Astrocyte (in vitro differentiated cells and primary cell): ENCODE data around the gene STAB2. TPM values are rescaled to one million over a fixed set of nuclear protein-coding genes. Genes with fewer than 3 reads are reported as not detected.
"Not testable (repeated sequence)": the region's sequence is repeated elsewhere in the genome, so short reads cannot be mapped to it uniquely, and the experiment has no call there.

Source experiments
- DNase-seq: peaks from one replicate; pipeline ENCODE4 v3.0.0-alpha.2; 2010; ENCODE audit warnings: low read depth
- FAIRE-seq: peaks from 2 replicates; lab custom pipeline; 2011; peaks lifted over from hg19 to GRCh38; lab: Jason Lieb, UNC
- H2AFZ ChIP-seq: 2 replicates; pipeline ENCODE4 v1.6.0; 2012; ENCODE audit warnings: low read depth, low read length, inconsistent platforms
- H3K27ac ChIP-seq: 2 replicates; pipeline ENCODE4 v1.5.1; 2011; ENCODE audit warnings: low read depth, low read length, inconsistent platforms
- H3K27me3 ChIP-seq: 2 replicates; pipeline ENCODE4 v1.6.0; 2011; ENCODE audit warnings: low read length, inconsistent platforms; ENCODE audit not compliant: insufficient read depth
- H3K36me3 ChIP-seq: 2 replicates; pipeline ENCODE4 v1.5.1; 2011; ENCODE audit warnings: low read length, inconsistent platforms; ENCODE audit not compliant: insufficient read depth
- H3K4me1 ChIP-seq: 2 replicates; pipeline ENCODE4 v1.5.1; 2011; ENCODE audit warnings: low read length, inconsistent platforms; ENCODE audit not compliant: insufficient read depth
- H3K4me2 ChIP-seq: 2 replicates; pipeline ENCODE4 v1.6.0; 2012; ENCODE audit warnings: low read length, inconsistent platforms
- H3K4me3 ChIP-seq: 2 replicates; pipeline ENCODE4 v1.5.1; 2011; ENCODE audit warnings: low read depth, mild to moderate bottlenecking, low read length, inconsistent platforms; ENCODE audit not compliant: insufficient read depth
- H3K79me2 ChIP-seq: 2 replicates; pipeline ENCODE4 v1.6.0; 2012; ENCODE audit warnings: mild to moderate bottlenecking, low read length, inconsistent platforms; ENCODE audit not compliant: insufficient read depth
- H3K9ac ChIP-seq: 2 replicates; pipeline ENCODE4 v1.6.0; 2012; ENCODE audit warnings: mild to moderate bottlenecking, low read length, inconsistent platforms
- H3K9me3 ChIP-seq: 2 replicates; pipeline ENCODE4 v1.5.1; 2012; ENCODE audit warnings: low read depth, mild to moderate bottlenecking, low read length, inconsistent platforms; ENCODE audit not compliant: insufficient read depth
- H4K20me1 ChIP-seq: 2 replicates; pipeline ENCODE4 v1.6.0; 2012; ENCODE audit warnings: low read length, inconsistent platforms; ENCODE audit not compliant: insufficient read depth
- H3K27ac Mint-ChIP-seq: one replicate; pipeline ENCODE4 v1.8.0; 2021; ENCODE audit warnings: mild to moderate bottlenecking, mixed read lengths; ENCODE audit not compliant: unreplicated experiment
- H3K27me3 Mint-ChIP-seq: one replicate; pipeline ENCODE4 v1.8.0; 2021; ENCODE audit warnings: low read depth, mixed read lengths; ENCODE audit not compliant: unreplicated experiment
- H3K36me3 Mint-ChIP-seq: one replicate; pipeline ENCODE4 v1.8.0; 2021; ENCODE audit warnings: low read depth, mixed read lengths; ENCODE audit not compliant: unreplicated experiment
- H3K4me1 Mint-ChIP-seq: one replicate; pipeline ENCODE4 v1.8.0; 2021; ENCODE audit warnings: low read depth, mixed read lengths; ENCODE audit not compliant: unreplicated experiment
- H3K4me3 Mint-ChIP-seq: one replicate; pipeline ENCODE4 v1.8.0; 2021; ENCODE audit warnings: mild to moderate bottlenecking, moderate library complexity, mixed read lengths; ENCODE audit not compliant: unreplicated experiment
- H3K9me3 Mint-ChIP-seq: one replicate; pipeline ENCODE4 v1.8.0; 2021; ENCODE audit warnings: mild to moderate bottlenecking, mixed read lengths; ENCODE audit not compliant: unreplicated experiment
- EZH2 ChIP-seq: IDR thresholded peaks from 2 replicates; pipeline ENCODE4 v1.6.1; 2012; ENCODE audit warnings: mild to moderate bottlenecking, low read length, inconsistent platforms; ENCODE audit not compliant: insufficient read depth
- total RNA-seq: library from RNA; stranded (reverse); gene quantifications from 2 replicates; pipeline ENCODE4 v1.2.1, GENCODE V29; 2021
- TF ChIP-seq, protein P1 (sequence below): IDR thresholded peaks from 2 replicates; pipeline ENCODE4 v1.5.1; 2011; ENCODE audit warnings: low read depth, mild to moderate bottlenecking, inconsistent platforms, low read length, moderate library complexity; ENCODE audit not compliant: insufficient read depth

The STAB2 gene
- total RNA-seq, 1 donor from 2014 or later, result not detected

DNA sequence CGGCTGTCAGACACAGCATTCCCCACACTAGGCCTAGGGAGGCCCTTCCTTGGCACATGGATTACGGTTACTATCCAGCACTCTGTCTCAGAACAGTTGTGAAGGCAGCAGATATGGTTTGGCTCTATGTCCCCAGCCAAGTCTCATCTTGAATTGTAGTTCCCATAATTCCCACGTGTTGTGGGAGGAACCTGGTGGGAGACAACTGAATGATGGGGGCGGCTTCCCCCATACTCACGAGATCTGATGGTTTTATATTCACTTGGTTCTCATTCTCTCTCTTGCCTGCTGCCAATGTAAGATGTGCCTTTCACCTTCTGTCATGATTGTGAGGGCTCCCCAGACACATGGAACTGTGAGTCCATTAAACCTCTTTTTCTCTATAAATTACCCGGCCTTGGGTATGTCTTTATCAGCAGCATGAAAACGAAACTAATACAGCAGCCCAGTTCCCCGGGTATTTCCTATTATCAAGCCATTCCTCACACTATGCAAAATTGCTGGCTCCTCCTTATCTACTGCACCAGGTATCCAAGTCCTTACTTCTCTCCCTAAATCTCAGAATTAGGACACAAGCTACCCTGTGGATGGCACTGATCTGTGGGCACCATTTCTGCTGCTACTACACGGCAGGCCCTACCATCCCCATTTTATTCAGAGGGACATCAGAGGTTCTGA lies 220.6 kb downstream of the STAB2 start:
- Histone ChIP-seq H3K4me1 (peaks cover 50% of the 10 kb centered on the region), H3K36me3 (peaks cover 6% of the 10 kb centered on the region), H3K79me2 (peaks cover 54% of the 10 kb centered on the region), H2AFZ (no peak overlapping the region), H3K27me3 (no peaks in the 10 kb centered on the region), H3K4me3 (no peak overlapping the region), H3K9ac (no peak overlapping the region), H3K27ac (no peak overlapping the region), H4K20me1 (peaks cover 9% of the 10 kb centered on the region), H3K9me3 (no peaks in the 10 kb centered on the region), H3K4me2 (no peak overlapping the region)
- Mint-ChIP-seq H3K27me3 (no peaks in the 10 kb centered on the region), H3K4me3 (no peak overlapping the region), H3K9me3 (no peaks in the 10 kb centered on the region), H3K27ac (no peak overlapping the region), H3K4me1 (peaks cover 32% of the 10 kb centered on the region), H3K36me3 (peaks cover 17% of the 10 kb centered on the region)
- FAIRE-seq, result no peak
- no peak for TF ChIP-seq EZH2
- TF ChIP-seq, protein P1, sequence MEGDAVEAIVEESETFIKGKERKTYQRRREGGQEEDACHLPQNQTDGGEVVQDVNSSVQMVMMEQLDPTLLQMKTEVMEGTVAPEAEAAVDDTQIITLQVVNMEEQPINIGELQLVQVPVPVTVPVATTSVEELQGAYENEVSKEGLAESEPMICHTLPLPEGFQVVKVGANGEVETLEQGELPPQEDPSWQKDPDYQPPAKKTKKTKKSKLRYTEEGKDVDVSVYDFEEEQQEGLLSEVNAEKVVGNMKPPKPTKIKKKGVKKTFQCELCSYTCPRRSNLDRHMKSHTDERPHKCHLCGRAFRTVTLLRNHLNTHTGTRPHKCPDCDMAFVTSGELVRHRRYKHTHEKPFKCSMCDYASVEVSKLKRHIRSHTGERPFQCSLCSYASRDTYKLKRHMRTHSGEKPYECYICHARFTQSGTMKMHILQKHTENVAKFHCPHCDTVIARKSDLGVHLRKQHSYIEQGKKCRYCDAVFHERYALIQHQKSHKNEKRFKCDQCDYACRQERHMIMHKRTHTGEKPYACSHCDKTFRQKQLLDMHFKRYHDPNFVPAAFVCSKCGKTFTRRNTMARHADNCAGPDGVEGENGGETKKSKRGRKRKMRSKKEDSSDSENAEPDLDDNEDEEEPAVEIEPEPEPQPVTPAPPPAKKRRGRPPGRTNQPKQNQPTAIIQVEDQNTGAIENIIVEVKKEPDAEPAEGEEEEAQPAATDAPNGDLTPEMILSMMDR, result no peak
- no peak for DNase-seq

GRCh38 chr12:103808239-103808880 lies 221.3 kb downstream of the STAB2 start:
- no peak overlapping the region for H3K4me3 Mint-ChIP-seq
- peaks cover 30% of the 10 kb centered on the region for H3K4me1 Mint-ChIP-seq
- no peak for DNase-seq
- Histone ChIP-seq H3K4me3 (no peak overlapping the region), H3K4me1 (peaks cover 45% of the 10 kb centered on the region), H3K27me3 (no peaks in the 10 kb centered on the region), H3K79me2 (peaks cover 60% of the 10 kb centered on the region), H4K20me1 (peaks cover 9% of the 10 kb centered on the region), H2AFZ (no peak overlapping the region), H3K9ac (no peak overlapping the region), H3K36me3 (peaks cover 12% of the 10 kb centered on the region), H3K27ac (no peak overlapping the region), H3K4me2 (no peak overlapping the region), H3K9me3 (no peaks in the 10 kb centered on the region)
- no peak for FAIRE-seq
- H3K27ac Mint-ChIP-seq, result no peak overlapping the region
- peaks cover 17% of the 10 kb centered on the region for H3K36me3 Mint-ChIP-seq
- TF ChIP-seq, protein P1, result no peak
- no peak for TF ChIP-seq EZH2
- H3K27me3 Mint-ChIP-seq, result no peaks in the 10 kb centered on the region
- no peaks in the 10 kb centered on the region for H3K9me3 Mint-ChIP-seq

DNA sequence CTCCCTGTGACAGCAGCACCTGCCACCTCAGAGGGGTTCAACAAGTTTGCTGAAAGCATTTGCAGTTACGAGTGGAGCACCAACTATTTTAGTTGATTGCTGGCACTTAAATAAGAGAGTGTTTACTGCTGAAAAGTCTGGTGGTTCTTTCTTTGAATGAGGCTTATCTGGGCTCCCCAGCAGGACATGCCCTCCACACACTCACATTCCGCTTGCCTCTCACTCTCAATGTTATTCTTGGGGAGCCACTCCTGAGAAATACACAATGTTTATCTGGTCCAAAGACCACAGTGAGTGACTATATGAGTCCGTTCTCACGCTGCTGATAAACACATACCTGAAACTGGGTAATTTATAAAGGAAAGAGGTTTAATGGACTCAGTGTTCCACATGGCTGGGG lies 222.1 kb downstream of the STAB2 start:
- peaks cover 34% of the 10 kb centered on the region for H3K4me1 Mint-ChIP-seq
- no peak overlapping the region for H3K9ac ChIP-seq
- peak overlapping the region; percentile 38 for H3K27ac Mint-ChIP-seq
- peak; percentile 53 for DNase-seq
- H3K27me3 ChIP-seq, result no peaks in the 10 kb centered on the region
- no peak for TF ChIP-seq EZH2
- TF ChIP-seq, protein P1, result no peak
- peaks cover 9% of the 10 kb centered on the region for H4K20me1 ChIP-seq
- H3K36me3 Mint-ChIP-seq, result peaks cover 22% of the 10 kb centered on the region
- no peaks in the 10 kb centered on the region for H3K27me3 Mint-ChIP-seq
- H3K4me3 Mint-ChIP-seq, result no peak overlapping the region
- H3K27ac ChIP-seq, result no peak overlapping the region
- peaks cover 39% of the 10 kb centered on the region for H3K4me1 ChIP-seq
- no peak overlapping the region for H3K4me3 ChIP-seq
- no peaks in the 10 kb centered on the region for H3K9me3 ChIP-seq
- FAIRE-seq, result no peak
- no peak overlapping the region for H3K4me2 ChIP-seq
- no peaks in the 10 kb centered on the region for H3K9me3 Mint-ChIP-seq
- peaks cover 17% of the 10 kb centered on the region for H3K36me3 ChIP-seq
- H2AFZ ChIP-seq, result no peak overlapping the region
- H3K79me2 ChIP-seq, result peaks cover 58% of the 10 kb centered on the region

GRCh38 chr12:103809639-103810038 lies 222.6 kb downstream of the STAB2 start:
- Histone ChIP-seq H3K36me3 (peaks cover 17% of the 10 kb centered on the region), H3K4me1 (peaks cover 35% of the 10 kb centered on the region), H3K79me2 (peaks cover 56% of the 10 kb centered on the region)
- H3K4me3 ChIP-seq, FAIRE-seq, H3K9ac ChIP-seq, H3K27ac Mint-ChIP-seq, H3K27me3 ChIP-seq, H3K9me3 ChIP-seq, H3K27me3 Mint-ChIP-seq, H3K4me2 ChIP-seq, H3K9me3 Mint-ChIP-seq, DNase-seq, H3K4me3 Mint-ChIP-seq, H3K27ac ChIP-seq, H4K20me1 ChIP-seq, H2AFZ ChIP-seq: not testable (repeated sequence)
- Mint-ChIP-seq H3K4me1 (peaks cover 37% of the 10 kb centered on the region), H3K36me3 (peaks cover 22% of the 10 kb centered on the region)
